HG03045 (cell line): Measurements from ENCODE around the gene OSMR.

Source experiments
- ATAC-seq: cut with Tn5 transposase; IDR thresholded peaks from one replicate; pipeline ENCODE4 v1.9.1; 2021; ENCODE audit warnings: mild to moderate bottlenecking, moderate library complexity; ENCODE audit not compliant: unreplicated experiment

OSMR gene

GRCh38 chr5:38845526-38846378 lies at the start of gene OSMR:
OSMR (plus strand) TSS chr5:38846012; CDS start chr5:38869045, 23,033 bp downstream.
- no peak for ATAC-seq

DNA sequence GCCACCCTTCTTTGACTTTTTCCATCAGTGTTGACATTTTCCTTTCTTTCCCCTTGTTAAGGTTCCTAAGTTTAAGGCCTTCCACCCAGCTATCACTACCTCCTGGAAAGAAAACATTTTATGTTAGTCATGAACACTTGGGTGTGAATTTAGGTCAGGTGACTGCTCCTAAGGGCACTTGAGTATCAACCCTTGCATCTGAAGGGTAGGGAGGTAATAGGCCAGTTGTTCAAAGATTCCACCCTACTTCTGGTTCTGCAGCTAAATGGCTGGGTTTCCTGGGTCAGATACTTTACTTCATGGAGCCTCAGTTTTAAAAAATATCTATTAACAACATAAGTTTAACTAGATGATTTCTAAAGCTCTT lies 49.1 kb upstream of the OSMR start:
- ATAC-seq = no peak

DNA sequence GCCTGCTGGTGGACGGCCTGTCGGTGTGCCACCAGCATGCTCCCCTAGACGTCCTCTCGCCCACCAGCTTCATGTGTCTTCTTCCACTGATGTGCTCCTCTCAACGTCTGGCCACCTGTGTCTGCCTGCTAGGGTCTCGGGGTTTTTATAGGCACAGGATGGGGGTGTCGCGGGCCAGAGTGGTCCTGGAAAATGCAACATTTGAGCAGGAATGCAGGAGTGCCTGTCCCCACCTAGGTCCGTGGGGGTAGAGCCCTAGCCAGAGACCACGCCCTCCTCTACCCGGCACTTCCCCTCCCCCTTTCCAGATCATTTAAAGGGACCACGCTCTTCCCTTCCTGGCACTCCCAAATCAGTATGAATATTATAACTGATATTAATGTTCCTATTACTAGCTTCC lies 48.0 kb upstream of the OSMR start:
- ATAC-seq = no peak

- no peak for ATAC-seq
These were observed 46.0 kb upstream of the OSMR start for GRCh38 chr5:38799556-38800377.

DNA sequence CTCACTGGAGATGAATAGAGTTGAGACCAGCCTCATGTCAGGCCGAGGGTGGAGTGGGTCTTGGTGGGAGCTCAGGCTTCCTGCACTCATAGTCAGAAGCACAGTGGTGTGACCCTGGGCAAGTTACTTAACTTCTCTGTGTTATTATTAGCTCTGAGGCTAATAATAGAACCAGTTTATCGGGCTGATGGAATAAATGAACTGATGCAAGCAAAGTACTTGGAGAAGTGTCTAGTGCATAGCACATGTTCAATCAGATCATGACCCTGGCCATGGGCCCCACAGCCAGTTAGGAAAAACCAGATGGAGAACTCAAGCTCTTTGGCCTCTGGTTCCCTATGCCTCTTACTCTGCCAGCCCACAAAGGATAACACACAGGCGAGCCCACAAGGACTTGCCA lies 45.3 kb upstream of the OSMR start:
- ATAC-seq = no peak

DNA sequence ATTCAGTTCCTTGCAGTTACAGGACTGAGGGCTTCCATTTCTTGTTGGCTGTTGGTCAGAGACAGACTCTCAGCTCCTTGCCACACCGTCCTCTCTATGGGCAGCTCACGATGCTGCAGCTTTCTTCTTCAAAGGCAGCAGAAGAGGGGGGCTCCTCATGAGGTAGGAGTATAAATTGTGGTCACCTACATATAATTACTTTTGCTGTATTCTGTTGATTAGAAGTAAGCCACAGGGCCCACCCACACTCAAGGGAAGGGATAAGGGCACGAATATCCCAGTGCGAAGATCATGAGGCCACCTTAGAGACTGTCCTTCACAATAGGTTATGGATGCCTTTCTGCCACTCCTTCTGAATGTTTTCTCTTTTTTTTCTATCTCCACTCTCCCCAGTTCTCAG lies 43.7 kb upstream of the OSMR start:
- no peak for ATAC-seq

DNA sequence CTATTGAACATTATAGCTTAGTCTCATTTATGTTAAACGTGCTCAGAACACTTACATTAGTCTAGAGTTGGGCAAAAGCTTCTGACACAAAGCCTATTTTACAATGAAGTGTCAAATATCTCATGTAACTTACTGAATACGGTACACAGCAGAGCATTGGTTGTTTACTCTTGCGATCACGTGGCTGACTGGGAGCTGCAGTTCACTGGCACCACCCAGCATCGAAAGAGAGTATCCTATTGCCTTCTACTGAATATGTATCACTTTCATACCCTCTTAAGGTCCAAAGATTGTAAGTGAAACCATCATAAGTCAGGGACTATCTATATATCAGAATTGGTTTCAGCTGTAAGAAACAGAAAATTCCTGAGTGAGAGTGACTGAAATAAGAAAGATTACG lies 42.6 kb upstream of the OSMR start:
- ATAC-seq = no peak

- no peak for ATAC-seq
These were observed 39.0 kb upstream of the OSMR start for GRCh38 chr5:38806775-38807258.

- no peak for ATAC-seq
These were observed 38.0 kb upstream of the OSMR start for GRCh38 chr5:38807570-38808483.

DNA sequence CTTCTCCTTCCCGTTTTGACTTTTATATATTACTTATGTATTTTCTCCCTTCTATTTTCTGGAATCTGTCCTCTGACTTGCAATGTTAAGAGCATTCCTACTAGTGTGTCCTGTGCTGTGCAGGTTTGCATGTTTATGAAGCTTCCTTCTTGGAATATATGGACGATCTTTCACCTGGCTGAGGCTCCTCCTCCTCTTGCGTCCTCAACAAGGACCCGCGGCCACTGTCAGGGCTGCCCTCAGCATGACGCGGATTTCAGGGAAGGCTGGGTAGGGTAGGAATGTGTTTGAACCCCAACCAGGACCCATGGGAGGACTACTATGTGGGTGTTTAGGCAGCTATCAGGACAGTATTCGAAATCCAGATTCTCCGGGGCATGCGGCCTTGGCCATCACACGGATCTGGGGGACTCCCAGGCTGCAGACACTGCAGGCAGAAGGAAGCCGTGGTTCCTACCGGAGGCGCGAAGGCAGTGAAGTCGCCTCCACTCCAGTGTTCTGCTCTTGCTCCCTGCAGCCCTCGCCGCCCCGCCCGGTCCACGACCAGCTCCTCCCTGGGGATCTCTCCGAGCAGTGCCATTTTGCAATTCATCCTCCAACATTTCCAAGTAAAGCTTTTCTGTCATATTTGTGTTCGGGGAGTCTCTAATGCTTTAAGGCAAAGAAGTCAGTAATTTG lies 37.0 kb upstream of the OSMR start:
- ATAC-seq = no peak

DNA sequence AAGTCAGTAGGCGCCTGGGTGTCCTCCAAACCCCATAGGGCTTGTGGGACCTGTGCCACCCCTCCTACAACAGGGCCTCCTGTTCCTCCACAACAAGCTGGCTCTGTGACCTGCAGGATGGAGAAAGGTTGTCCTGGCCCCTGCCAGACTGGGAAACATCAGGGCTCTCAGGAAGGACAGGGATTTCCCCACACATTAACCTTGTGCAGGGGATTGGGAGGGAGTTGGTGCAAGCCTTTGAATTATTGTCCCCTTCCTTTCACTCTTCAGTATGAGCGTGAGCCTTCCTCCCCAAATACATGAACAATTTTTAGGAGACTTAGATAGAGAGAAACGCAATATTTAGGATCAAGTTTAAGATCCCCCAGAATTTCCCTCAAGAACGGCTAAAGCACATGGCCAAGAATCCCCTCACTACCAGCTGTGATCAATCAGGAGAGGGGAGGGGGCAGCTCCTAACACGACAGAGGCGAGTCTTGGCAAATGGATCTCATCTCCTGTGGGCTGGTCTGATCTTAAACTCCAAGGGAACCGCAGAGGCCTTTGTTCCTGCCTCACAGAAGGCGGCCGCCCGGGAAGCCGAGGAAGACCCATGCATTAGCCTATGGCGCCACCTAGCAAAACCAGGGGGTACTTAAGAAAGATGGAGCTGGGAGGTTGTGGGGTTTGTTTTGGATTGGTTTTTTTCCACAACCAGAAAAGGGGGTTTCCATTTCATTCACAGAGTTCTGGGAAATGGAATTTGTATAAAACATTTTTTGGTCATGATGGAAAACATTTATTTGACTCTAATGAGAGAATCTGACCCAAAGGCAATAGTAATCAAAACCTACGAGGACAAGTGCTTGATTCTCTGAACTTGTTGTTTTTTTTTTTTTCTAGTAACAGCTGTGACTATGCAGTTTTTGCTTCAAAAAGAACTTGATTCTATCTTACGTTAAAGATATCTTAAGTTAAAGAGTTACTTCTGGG lies 36.1 kb upstream of the OSMR start:
- ATAC-seq = no peak

DNA sequence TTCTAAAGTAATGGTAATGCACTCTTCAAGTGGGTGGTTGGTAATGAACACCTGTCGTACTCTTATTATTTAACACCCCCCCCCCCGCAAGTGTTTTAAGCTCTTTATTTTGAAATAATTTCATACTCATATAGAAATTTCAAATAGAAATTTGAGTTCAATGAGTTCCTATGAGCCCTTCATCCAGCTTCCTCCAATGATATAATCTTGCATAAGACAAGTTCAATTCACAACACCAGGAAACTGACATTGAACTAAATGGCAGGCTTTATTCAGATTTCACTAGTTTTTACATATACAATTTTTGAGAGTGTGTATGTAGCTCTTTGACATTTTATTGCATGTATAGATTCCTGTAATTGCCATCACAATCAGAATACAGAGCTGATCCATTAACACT lies 30.9 kb upstream of the OSMR start:
- no peak for ATAC-seq

GRCh38 chr5:38816083-38817030 lies 29.5 kb upstream of the OSMR start:
- ATAC-seq = no peak

GRCh38 chr5:38821679-38822078 lies 24.1 kb upstream of the OSMR start:
- no peak for ATAC-seq

DNA sequence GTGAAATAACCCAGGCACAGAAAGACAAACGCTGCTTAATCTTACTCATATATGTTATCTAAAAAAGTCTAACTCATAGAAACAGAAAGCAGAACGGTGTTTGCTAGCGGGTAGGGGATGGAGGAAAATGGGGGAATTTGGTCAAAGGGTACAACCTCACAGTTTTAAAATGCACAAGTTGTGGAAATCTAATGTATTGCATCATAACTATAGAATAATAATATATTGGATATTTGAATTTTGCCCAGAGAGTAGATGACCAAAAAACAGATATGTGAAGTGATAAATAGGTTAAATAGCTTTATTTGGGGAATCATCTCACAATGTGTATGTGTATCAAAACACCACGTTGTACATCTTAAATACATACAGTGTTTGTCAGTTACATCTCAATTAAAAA lies 22.3 kb upstream of the OSMR start:
- no peak for ATAC-seq

- no peak for ATAC-seq
These were observed 21.0 kb upstream of the OSMR start for GRCh38 chr5:38824821-38825220.

DNA sequence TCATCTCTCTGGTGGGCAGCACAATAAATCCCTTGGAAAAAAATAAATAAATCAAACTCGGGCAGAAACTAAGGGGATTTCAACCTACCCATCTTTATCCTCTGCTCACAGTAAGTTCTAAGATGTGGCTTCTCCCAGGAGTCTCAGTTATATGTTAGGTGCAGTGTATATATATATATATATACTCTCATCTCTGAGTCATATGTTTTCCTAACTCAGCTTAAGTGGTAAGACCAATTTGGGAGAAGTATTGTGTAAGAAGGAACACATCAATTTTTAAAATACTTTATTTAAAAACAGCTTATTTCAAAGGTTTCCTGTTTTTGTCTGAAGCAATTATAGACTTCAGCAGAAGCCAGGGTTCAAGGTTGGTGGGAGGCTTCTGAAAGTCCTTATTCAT lies 20.3 kb upstream of the OSMR start:
- ATAC-seq = no peak

GRCh38 chr5:38827525-38827924 lies 18.3 kb upstream of the OSMR start:
- ATAC-seq = no peak
